Endothelial cell (in vitro differentiated cells): ENCODE data around the gene TRMT44. TPM values are rescaled to one million over a fixed set of nuclear protein-coding genes. Genes with fewer than 3 reads are reported as not detected.

Experiments used
- DNase-seq: peaks from one replicate; pipeline ENCODE4 v3.0.0; 2021; ENCODE audit warnings: low spot score
- H3K27ac Mint-ChIP-seq: one replicate; pipeline ENCODE4 v1.8.0; 2021; ENCODE audit warnings: mixed read lengths, inconsistent platforms; ENCODE audit not compliant: unreplicated experiment
- H3K27me3 Mint-ChIP-seq: one replicate; pipeline ENCODE4 v1.8.0; 2021; ENCODE audit warnings: mild to moderate bottlenecking, moderate library complexity, mixed read lengths, inconsistent platforms; ENCODE audit not compliant: unreplicated experiment
- H3K36me3 Mint-ChIP-seq: one replicate; pipeline ENCODE4 v1.8.0; 2021; ENCODE audit warnings: mild to moderate bottlenecking, low read depth, mixed read lengths, inconsistent platforms; ENCODE audit not compliant: unreplicated experiment
- H3K4me1 Mint-ChIP-seq: one replicate; pipeline ENCODE4 v1.8.0; 2021; ENCODE audit warnings: mild to moderate bottlenecking, mixed read lengths, inconsistent platforms; ENCODE audit not compliant: unreplicated experiment
- H3K4me3 Mint-ChIP-seq: one replicate; pipeline ENCODE4 v1.8.0; 2021; ENCODE audit warnings: mild to moderate bottlenecking, mixed read lengths, inconsistent platforms; ENCODE audit not compliant: unreplicated experiment
- H3K9me3 Mint-ChIP-seq: one replicate; pipeline ENCODE4 v1.8.0; 2021; ENCODE audit warnings: mixed read lengths, inconsistent platforms; ENCODE audit not compliant: unreplicated experiment
- CTCF ChIP-seq: fragments of 200-600 bp; sonication (generic); IDR thresholded peaks from one replicate; pipeline ENCODE4 v1.5.0; 2021; ENCODE audit warnings: antibody characterized with exemption; ENCODE audit not compliant: unreplicated experiment
- total RNA-seq: library from RNA; stranded (reverse); fragmentation: NEBNext Ultra II Directional; extraction: Animal tissue kit (Norgen Biotek cat#: 25700); gene quantifications from one replicate; pipeline ENCODE4 v1.2.1, GENCODE V29; 2021; ENCODE audit not compliant: unreplicated experiment

The TRMT44 gene
- total RNA-seq, 1 donor from 2014 or later, result 38.5 TPM

GRCh38 chr4:8504279-8505007, 63.9 kb downstream of the TRMT44 start:
- no peak for DNase-seq
- Mint-ChIP-seq H3K4me1 (no peaks in the 10 kb centered on the region), H3K27ac (no peak overlapping the region), H3K27me3 (peaks cover 8% of the 10 kb centered on the region), H3K4me3 (no peak overlapping the region), H3K36me3 (peaks cover 4% of the 10 kb centered on the region), H3K9me3 (no peaks in the 10 kb centered on the region)
- TF ChIP-seq CTCF, result no peak

GRCh38 chr4:8505229-8505628, 64.7 kb downstream of the TRMT44 start:
- Mint-ChIP-seq H3K27me3 (peaks cover 8% of the 10 kb centered on the region), H3K4me3 (no peak overlapping the region), H3K4me1 (no peaks in the 10 kb centered on the region), H3K27ac (no peak overlapping the region), H3K36me3 (peaks cover 4% of the 10 kb centered on the region), H3K9me3 (no peaks in the 10 kb centered on the region)
- no peak for TF ChIP-seq CTCF
- DNase-seq, result no peak

- Mint-ChIP-seq H3K9me3 (no peaks in the 10 kb centered on the region), H3K36me3 (peaks cover 4% of the 10 kb centered on the region), H3K27me3 (peaks cover 8% of the 10 kb centered on the region), H3K27ac (no peak overlapping the region), H3K4me3 (no peak overlapping the region), H3K4me1 (no peaks in the 10 kb centered on the region)
- no peak for TF ChIP-seq CTCF
- DNase-seq, result no peak
These were observed 65.4 kb downstream of the TRMT44 start for GRCh38 chr4:8506006-8506372.

- Mint-ChIP-seq H3K4me1 (no peaks in the 10 kb centered on the region), H3K27ac (no peak overlapping the region), H3K4me3 (no peak overlapping the region), H3K9me3 (no peaks in the 10 kb centered on the region), H3K36me3 (peaks cover 4% of the 10 kb centered on the region), H3K27me3 (peaks cover 8% of the 10 kb centered on the region)
- no peak for DNase-seq
- no peak for TF ChIP-seq CTCF
These were observed 66.0 kb downstream of the TRMT44 start for GRCh38 chr4:8506373-8507195.

- Mint-ChIP-seq H3K27ac (no peak overlapping the region), H3K36me3 (peaks cover 4% of the 10 kb centered on the region), H3K4me3 (no peak overlapping the region), H3K27me3 (peaks cover 8% of the 10 kb centered on the region), H3K4me1 (no peaks in the 10 kb centered on the region), H3K9me3 (no peaks in the 10 kb centered on the region)
- DNase-seq, result no peak
- no peak for TF ChIP-seq CTCF
These were observed 66.6 kb downstream of the TRMT44 start for GRCh38 chr4:8507196-8507570.
